ENCODE results near the gene UCN.
"Not testable (repeated sequence)": the region's sequence is repeated elsewhere in the genome, so short reads cannot be mapped to it uniquely, and the experiment has no call there.

Gene UCN, protein sequence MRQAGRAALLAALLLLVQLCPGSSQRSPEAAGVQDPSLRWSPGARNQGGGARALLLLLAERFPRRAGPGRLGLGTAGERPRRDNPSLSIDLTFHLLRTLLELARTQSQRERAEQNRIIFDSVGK

GRCh38 chr2:27308359-27308881, at the start of gene UCN:
Gene UCN (minus strand): TSS chr2:27308445. CDS start chr2:27307895, 550 bp downstream.
- peak; percentile 36 for DNase-seq

DNA sequence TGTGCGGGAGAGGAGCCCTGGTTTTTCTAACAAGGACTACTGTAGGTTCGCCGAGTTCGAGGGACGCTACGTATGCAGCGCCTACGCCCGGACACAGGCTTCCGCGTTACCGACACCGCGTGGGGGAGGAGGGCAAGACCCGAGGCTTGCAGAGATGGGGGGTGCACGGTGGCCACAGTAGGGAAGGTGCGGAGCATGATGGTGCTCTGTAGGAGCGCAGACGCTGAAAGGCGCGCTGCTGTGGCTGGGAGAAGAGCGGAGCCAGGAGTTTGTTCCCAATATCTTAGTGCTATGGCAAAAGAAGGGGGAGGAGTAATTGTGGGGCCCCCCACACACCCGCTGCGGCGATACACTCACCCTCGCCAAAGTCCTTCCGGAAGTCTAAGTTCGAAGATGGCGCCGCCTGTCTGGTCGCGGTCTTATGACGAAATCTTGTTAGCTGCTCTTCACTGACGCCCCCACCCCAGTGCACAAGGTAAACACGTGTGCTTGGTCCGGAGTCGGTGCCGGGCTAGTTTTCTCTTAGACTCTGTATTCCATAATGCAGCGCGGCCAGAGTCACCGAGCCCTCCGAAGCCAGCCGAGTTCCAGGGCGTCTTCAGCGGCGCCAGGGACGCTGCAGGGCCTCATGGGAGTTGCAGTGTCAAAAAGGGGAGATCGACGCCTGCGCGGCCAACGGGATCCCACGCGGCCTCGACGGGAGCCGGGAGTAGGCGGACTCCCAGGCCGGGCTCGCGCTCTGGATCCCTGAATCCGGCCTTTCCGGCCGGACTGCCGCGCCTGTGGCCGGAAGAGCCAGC, 48.3 kb upstream of the UCN start, which contains the start of gene GTF3C2:
GTF3C2 (minus strand) TSS at position 383 of the 800 bp plus-strand sequence. CDS start 13,210 bp downstream, outside the sequence.
- peak; percentile 99 for DNase-seq

- peak; percentile 85 for DNase-seq
Observed at GRCh38 chr2:27356056-27356381, 47.8 kb upstream of the UCN start.

DNA sequence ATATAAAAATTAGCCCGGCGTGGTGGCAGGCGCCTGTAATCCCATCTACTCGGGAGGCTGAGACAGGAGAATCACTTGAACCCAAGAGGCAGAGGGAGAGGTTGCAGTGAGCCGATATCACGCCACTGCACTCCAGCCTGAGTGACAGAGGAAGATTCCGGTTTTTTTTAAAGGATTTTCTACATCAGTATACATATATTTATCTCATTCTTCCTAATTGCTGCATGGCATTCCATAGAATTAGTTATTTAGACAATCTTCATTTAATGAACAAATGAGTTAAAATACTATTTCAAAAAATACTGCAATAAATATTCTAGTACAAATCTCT, 46.3 kb upstream of the UCN start:
- DNase-seq, result no peak

DNA sequence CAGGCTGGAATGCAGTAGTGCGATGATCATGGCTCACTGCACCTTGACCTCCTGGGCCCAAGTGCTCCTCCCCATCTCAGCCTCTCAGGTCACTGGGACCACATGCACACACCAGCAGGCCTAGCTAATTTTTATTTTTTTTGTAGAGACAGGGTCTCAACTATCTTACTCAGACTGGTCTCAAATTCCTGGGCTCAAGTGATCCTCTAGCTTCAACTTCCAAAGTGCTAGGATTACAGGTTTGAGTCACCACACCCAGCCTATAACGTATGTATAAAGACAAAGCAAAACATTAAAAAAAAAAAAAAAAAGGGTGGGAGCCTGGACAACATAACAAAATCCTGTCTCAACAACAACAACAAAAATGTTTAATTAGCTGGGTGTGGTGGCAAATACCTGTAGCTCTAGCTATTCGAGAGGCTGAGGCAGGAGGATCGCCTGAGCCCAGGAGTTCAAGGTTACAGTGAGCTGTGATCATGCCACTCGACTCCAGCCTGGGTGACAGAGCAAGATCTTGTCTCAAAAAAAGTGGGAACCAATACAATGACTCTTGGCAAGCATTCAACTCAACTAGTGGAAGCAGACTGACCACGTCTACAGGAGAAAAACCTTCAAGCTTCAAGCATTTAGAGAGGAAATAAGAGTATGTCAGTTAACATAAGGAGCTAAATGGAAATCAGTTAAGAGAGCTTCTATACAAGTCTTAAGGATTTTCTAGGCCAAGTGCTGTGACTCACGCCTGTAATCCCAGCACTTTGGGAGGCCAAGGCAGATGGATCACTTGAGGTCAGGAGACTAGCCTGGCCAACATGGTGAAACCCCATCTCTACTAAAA, 45.7 kb upstream of the UCN start:
- DNase-seq, result peak; percentile 90

GRCh38 chr2:27353386-27353761, 45.1 kb upstream of the UCN start:
- not testable (repeated sequence) for DNase-seq

GRCh38 chr2:27351802-27352598, 43.8 kb upstream of the UCN start:
- DNase-seq, result no peak

DNA sequence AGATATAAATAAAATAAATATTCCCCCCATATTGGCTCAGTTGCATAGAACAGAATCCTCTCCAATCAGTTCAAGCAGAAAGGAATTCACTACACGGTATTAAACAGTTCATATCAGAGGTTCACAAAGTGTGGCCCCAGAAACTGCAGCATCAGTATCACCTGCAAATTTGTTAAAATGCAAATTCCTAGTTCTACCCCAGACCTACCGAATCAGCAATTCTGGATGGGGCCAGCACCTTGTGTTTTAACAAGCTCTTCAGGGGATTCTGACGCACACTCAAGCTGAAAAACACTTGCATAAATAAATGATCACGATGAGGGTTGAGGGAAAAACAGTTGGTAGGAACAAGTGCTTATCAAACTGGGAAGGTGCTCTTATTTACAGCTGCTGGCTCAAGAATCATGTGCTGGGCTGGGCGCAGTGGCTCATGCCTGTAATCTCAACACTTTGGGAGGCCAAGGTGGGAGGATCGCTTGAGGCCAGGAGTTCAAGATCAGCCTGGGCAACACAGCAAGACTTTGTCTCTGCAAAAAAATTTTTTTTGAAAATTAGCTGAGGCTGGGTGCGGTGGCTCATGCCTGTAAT, 42.0 kb upstream of the UCN start:
- DNase-seq, result no peak

GRCh38 chr2:27347641-27348040, 39.4 kb upstream of the UCN start:
- no peak for DNase-seq

GRCh38 chr2:27336173-27336572, 27.9 kb upstream of the UCN start:
- no peak for DNase-seq

DNA sequence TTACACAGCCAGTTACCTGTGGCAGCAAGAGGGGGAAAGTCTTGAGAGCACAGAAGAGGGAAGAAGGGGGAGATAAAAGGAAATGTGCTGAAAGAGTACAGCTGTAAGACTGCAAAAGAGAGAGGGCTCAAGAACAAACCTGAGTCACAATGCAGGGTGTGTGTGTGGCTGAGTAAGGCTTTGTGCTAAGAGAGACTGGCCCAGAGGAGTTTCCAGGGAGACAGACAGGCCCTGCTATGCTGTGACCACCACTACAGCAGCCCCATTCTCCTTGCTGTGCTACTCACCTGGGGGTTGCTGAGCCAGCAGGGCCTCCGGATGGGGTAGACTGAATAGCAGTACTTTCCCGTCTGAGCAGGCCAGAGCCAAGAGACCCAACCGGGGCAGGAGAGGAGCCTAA, 27.1 kb upstream of the UCN start:
- no peak for DNase-seq

GRCh38 chr2:27324720-27325119, 16.5 kb upstream of the UCN start:
- DNase-seq, result peak; percentile 18

DNA sequence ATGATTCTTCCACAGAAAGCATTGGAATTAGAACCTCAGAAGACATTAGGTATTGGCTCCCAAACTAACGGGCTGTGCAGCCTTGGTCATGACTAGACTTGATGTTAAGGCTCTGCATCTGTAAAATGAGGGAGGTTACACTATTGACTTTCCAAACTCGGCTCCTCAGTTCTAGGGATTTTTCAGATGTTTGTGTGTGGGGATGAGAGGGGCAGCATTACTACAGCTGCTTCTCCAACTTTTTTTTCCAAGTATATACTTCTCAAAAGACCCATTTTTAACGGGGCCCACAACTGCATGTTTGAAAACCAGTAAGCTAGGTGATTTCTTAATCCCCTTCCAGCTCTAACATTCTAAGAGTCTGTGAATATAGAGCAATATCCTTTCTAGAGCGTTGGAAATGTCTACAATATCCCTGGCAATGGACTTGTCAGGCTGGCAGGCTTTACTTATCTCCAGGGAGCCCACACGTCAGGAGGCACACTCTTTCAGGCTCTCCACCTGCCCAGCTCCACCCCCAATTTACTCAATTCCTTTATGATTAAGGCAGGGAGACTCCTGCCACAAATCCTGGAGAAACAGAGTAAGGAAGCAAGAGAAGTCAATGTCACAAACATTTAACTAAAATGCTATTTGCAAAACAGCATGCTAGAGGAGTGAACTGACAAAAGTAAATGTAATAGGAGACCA, 15.5 kb upstream of the UCN start:
- peak; percentile 36 for DNase-seq

DNA sequence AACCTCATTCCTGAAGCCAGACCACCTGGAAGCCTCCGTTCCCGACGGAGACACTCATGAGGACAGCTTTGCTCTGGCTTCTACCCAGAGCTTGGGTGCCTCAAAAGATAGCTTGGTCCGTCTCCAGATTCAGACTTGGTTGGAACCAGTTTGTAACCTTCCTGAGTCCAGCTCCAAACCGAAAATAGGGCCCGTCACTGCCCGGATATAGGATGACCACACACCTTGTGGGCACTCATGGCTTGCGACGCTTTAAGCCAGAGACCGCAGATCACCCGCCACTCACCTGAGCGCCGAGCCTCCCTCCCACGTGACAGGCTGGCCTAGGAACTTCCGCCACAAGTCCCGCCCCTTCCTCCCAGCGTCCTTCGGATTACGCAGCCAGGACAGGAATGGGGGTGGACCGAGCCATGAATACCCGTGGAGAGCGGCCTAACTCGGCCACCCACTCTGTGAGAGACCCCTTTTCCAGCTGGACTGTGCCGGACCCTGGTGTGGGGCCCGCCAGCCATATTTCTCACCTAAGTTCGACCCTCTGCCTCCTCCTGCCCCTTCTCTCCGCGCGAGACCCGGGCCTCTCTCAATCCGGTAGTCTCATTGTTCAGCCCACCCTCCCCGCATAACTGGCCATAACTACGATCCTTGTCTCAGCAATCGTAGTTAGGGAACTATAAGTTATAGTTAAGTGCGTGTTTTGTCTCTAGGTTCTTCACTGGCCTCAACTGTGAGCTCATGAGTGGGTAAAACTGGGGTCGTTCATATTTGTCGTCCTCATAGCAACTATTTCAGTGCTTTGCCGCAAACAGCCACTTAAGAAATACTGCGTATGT, 14.7 kb upstream of the UCN start, which contains the start of gene MPV17:
MPV17 (minus strand) TSS at position 332 of the 830 bp plus-strand sequence. CDS start 580 bp downstream, outside the sequence.
- peak; percentile 97 for DNase-seq

- peak; percentile 53 for DNase-seq
Observed at GRCh38 chr2:27322301-27322765, 14.1 kb upstream of the UCN start.

GRCh38 chr2:27320958-27321543, 12.8 kb upstream of the UCN start:
- peak; percentile 57 for DNase-seq

DNA sequence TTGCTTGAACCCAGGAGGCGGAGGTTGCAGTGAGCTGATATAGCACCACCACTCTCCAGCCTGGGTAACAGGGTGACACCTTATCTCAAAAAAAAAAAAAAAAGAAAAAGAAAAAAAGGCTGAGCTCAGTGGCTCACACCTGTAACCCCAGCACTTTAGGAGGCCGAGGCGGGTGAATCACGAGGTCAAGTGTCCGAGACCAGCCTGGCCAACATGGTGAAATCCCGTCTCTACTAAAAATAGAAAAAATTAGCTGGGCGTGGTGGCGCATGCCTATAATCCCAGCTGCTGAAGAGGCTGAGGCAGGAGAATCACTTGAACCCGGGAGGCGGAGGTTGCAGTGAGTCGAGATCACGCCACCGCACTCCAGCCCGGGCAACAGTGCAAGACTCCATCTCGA, 11.6 kb upstream of the UCN start:
- DNase-seq, result not testable (repeated sequence)

- no peak for DNase-seq
Observed at GRCh38 chr2:27316655-27317412, 8.6 kb upstream of the UCN start.

DNA sequence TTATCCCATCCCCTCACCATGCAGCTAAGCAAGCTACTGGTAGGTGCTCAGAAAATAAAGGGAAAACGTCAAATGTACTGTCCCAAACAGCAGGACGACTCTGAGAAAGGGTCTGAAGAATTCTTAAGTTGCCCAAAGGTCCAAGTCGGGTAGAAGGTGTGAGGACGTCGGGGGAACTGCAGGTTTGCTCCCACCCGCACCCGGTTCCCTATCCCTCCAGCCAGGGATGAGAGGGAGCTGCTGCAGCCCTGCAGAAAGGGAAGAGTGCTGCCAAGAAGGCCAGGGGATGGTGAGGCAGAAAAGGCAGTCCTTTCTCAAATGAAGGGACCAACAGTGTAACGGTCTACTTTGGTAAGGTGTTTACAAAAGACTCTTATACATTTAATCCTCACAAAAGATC, 6.9 kb upstream of the UCN start:
- DNase-seq, result no peak
